Heart left ventricle (tissue), 13 donors: Measurements from ENCODE around the gene TBPL2.

Source experiments
- CTCF ChIP-seq, 12 donors: fragments of 200-600 bp; sonication (generic) in 4 of 12; IDR thresholded peaks; one replicate each; pipeline versions ENCODE4 v1.5.0 to v1.8.0; 2018 to 2022; ENCODE audit warnings: antibody characterized with exemption in 12 of 12, mild to moderate bottlenecking in 5 of 12
- POLR2A ChIP-seq, 2 donors: fragments of 450-650 bp; IDR thresholded peaks; one replicate each; pipeline ENCODE4 v1.6.1; 2017; ENCODE audit warnings: antibody characterized with exemption in 2 of 2, mild to moderate bottlenecking in 2 of 2, moderate library complexity in 2 of 2
- donor health status: ischemic (EF 13 %, LVEDD 7.1; RV severe dilation, severe dysfunction).
- donor health status: DM: no; HTN: yes; CAD: no.
- donor health status: DM: no; HTN: no; CAD: no.
- donor health status: ischemic (EF 25% LVEDD 6.9; RV normal size, moderate dysfunction).
- donor health status: ischemic (EF 25% LVEDD 5.7; RV mildly dilated, moderate dysfunction).
- donor health status: ischemic (EF 35%, LVEDD 5.7; RV mildly dilated, moderate dysfunction).
- donor health status: nonischemic (EF 11% LVEDD 7.7; RV severe dilation, severe dysfunction).
- donor health status: DM: yes; HTN: yes; CAD: no.
- donor health status: PGD.
- donor health status: ischemic (EF 29% LVEDD 5.4; RV normal size, mild dysfunction).
- donor health status: nonischemic (EF 23%, LVEDD 6.1; RV moderate dilation, normal function).

- TF ChIP-seq CTCF (IDR thresholded peaks at IDR 0.05) = no peak
- TF ChIP-seq POLR2A (IDR thresholded peaks at IDR 0.05) = no peak
These were observed 55.9 kb downstream of the TBPL2 start for GRCh38 chr14:55384536-55384935.
